ENCODE measurements around the gene PEX14.

PEX14 gene

DNA sequence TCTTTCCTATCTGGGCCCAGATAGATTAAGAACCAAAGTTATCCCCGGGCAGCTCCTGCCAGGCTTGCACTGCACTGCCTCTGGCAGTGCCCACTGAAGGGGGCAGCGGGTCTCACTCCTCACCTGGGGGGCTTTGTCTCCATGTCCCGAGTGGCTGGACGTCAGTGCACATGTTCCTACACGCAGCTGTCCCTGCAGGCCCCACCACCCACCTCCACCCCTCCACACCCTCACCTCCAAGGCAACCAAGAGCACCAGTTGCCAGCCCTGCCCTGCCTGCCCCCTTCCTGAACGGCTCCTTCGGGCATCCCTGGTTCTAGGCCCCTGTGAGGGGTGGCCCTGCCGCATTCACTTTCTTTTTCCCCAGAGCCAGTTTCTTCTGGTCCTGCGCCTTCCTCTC, 147.2 kb downstream of the PEX14 start:
- Histone ChIP-seq H3K9me2 (replicated peaks; ENCODE audit: insufficient read depth, low read length) (no peaks in the 10 kb centered on the region), H3K9ac (ENCODE audit: low read length) (no peak overlapping the region), H3K9me3 (ENCODE audit: insufficient read depth, low read length) (no peaks in the 10 kb centered on the region), H3K4me2 (ENCODE audit: low read depth, low read length, poor library complexity, severe bottlenecking) (no peak overlapping the region), H3K36me3 (ENCODE audit: low read length) (no peaks in the 10 kb centered on the region), H3K79me2 (ENCODE audit: insufficient read depth, low read length) (no peaks in the 10 kb centered on the region), H2AFZ (ENCODE audit: low read depth, low read length, severe bottlenecking) (no peak overlapping the region), H3K27ac (ENCODE audit: low read depth, low read length) (no peak overlapping the region), H3F3A (ENCODE audit: insufficient read depth) (no peaks in the 10 kb centered on the region), H3K4me3 (ENCODE audit: insufficient read depth, low read length, poor library complexity, severe bottlenecking) (no peak overlapping the region), H3K27me3 (ENCODE audit: low read length) (no peaks in the 10 kb centered on the region), H4K20me1 (ENCODE audit: low read depth, low read length) (no peaks in the 10 kb centered on the region)
- no peak for TF ChIP-seq EZH2phosphoT487 (conservative IDR thresholded peaks at IDR 0.05; ENCODE audit: low read length)
- TF ChIP-seq CTCF (IDR thresholded peaks at IDR 0.05; ENCODE audit: insufficient read depth, low read length, poor library complexity, severe bottlenecking): no peak

GRCh38 chr1:10622910-10623685, 148.3 kb downstream of the PEX14 start:
- H3K36me3 ChIP-seq (ENCODE audit: low read length): no peaks in the 10 kb centered on the region
- H3K27me3 ChIP-seq (ENCODE audit: low read length): no peaks in the 10 kb centered on the region
- H3K9me3 ChIP-seq (ENCODE audit: insufficient read depth, low read length): no peaks in the 10 kb centered on the region
- H3K4me2 ChIP-seq (ENCODE audit: low read depth, low read length, poor library complexity, severe bottlenecking): no peak overlapping the region
- H3K27ac ChIP-seq (ENCODE audit: low read depth, low read length): no peak overlapping the region
- H3F3A ChIP-seq (ENCODE audit: insufficient read depth): no peaks in the 10 kb centered on the region
- no peak overlapping the region for H3K9ac ChIP-seq (ENCODE audit: low read length)
- no peak for TF ChIP-seq CTCF (IDR thresholded peaks at IDR 0.05; ENCODE audit: insufficient read depth, low read length, poor library complexity, severe bottlenecking)
- TF ChIP-seq EZH2phosphoT487 (conservative IDR thresholded peaks at IDR 0.05; ENCODE audit: low read length): no peak
- H3K79me2 ChIP-seq (ENCODE audit: insufficient read depth, low read length): no peaks in the 10 kb centered on the region
- H4K20me1 ChIP-seq (ENCODE audit: low read depth, low read length): no peaks in the 10 kb centered on the region
- H3K4me3 ChIP-seq (ENCODE audit: insufficient read depth, low read length, poor library complexity, severe bottlenecking): no peak overlapping the region
- no peaks in the 10 kb centered on the region for H3K9me2 ChIP-seq (replicated peaks; ENCODE audit: insufficient read depth, low read length)
- H2AFZ ChIP-seq (ENCODE audit: low read depth, low read length, severe bottlenecking): no peak overlapping the region

GRCh38 chr1:10623686-10624145, 149.0 kb downstream of the PEX14 start:
- Histone ChIP-seq H3K36me3 (ENCODE audit: low read length) (no peaks in the 10 kb centered on the region), H3K27ac (ENCODE audit: low read depth, low read length) (no peak overlapping the region)
- TF ChIP-seq EZH2phosphoT487 (conservative IDR thresholded peaks at IDR 0.05; ENCODE audit: low read length): no peak
- TF ChIP-seq CTCF (IDR thresholded peaks at IDR 0.05; ENCODE audit: insufficient read depth, low read length, poor library complexity, severe bottlenecking): no peak

More at GRCh38 chr1:10623686-10624145, 149.0 kb downstream of the PEX14 start:
- H3K4me2 ChIP-seq (ENCODE audit: low read depth, low read length, poor library complexity, severe bottlenecking): no peak overlapping the region
- no peak overlapping the region for H3K4me3 ChIP-seq (ENCODE audit: insufficient read depth, low read length, poor library complexity, severe bottlenecking)
- H2AFZ ChIP-seq (ENCODE audit: low read depth, low read length, severe bottlenecking): no peak overlapping the region
- no peaks in the 10 kb centered on the region for H4K20me1 ChIP-seq (ENCODE audit: low read depth, low read length)
- H3K9me2 ChIP-seq (replicated peaks; ENCODE audit: insufficient read depth, low read length): no peaks in the 10 kb centered on the region
- no peaks in the 10 kb centered on the region for H3K27me3 ChIP-seq (ENCODE audit: low read length)
- H3K9me3 ChIP-seq (ENCODE audit: insufficient read depth, low read length): no peaks in the 10 kb centered on the region
- no peaks in the 10 kb centered on the region for H3F3A ChIP-seq (ENCODE audit: insufficient read depth)
- no peaks in the 10 kb centered on the region for H3K79me2 ChIP-seq (ENCODE audit: insufficient read depth, low read length)
- H3K9ac ChIP-seq (ENCODE audit: low read length): no peak overlapping the region
